ENCODE data around the gene RAMACL. TPM values are rescaled to one million over a fixed set of nuclear protein-coding genes. Genes with fewer than 3 reads are reported as not detected.
A peak's percentile ranks its signal among the peaks of the same experiment; 100 is the strongest.

The RAMACL gene
- total and polyA plus RNA-seq, 2 experiments from 2014 or later = 1.1 TPM

GRCh38 chr6:166597711-166598440, 11.4 kb upstream of the RAMACL start:
- no peak overlapping the region for H3K4me3 ChIP-seq
- TF ChIP-seq EZH2 (IDR thresholded peaks at IDR 0.05; ENCODE audit: borderline replicate concordance) (no peak), EZH2phosphoT487 (IDR thresholded peaks at IDR 0.05; ENCODE audit: low read depth, severe bottlenecking, unreplicated experiment) (no peak), CTCF (IDR thresholded peaks at IDR 0.05; ENCODE audit: poor library complexity) (no peak)
- no peaks in the 10 kb centered on the region for H3K9me3 ChIP-seq (ENCODE audit: low read depth)
- WGBS (ENCODE audit: low lambda C conversion rate, missing lambda C conversion rate) = 87% methylated on average over 10 of the region's 10 CpGs
- H3K36me3 ChIP-seq (replicated peaks; ENCODE audit: insufficient read depth, low read depth) = no peaks in the 10 kb centered on the region
- no peaks in the 10 kb centered on the region for H4K20me1 ChIP-seq (ENCODE audit: insufficient read depth, poor library complexity, severe bottlenecking)
- no peak overlapping the region for H3K4me2 ChIP-seq
- DNase-seq (ENCODE audit: low spot score) = no peak
- no peaks in the 10 kb centered on the region for H3K27me3 ChIP-seq
- no peak overlapping the region for H2AFZ ChIP-seq
- no peaks in the 10 kb centered on the region for H3K9me2 ChIP-seq (replicated peaks; ENCODE audit: insufficient read depth)
- peaks cover 57% of the 10 kb centered on the region for H3K79me2 ChIP-seq
- peak overlapping the region; percentile 66 for H3K27ac ChIP-seq
- no peaks in the 10 kb centered on the region for H3K4me1 ChIP-seq (ENCODE audit: insufficient read depth)

DNA sequence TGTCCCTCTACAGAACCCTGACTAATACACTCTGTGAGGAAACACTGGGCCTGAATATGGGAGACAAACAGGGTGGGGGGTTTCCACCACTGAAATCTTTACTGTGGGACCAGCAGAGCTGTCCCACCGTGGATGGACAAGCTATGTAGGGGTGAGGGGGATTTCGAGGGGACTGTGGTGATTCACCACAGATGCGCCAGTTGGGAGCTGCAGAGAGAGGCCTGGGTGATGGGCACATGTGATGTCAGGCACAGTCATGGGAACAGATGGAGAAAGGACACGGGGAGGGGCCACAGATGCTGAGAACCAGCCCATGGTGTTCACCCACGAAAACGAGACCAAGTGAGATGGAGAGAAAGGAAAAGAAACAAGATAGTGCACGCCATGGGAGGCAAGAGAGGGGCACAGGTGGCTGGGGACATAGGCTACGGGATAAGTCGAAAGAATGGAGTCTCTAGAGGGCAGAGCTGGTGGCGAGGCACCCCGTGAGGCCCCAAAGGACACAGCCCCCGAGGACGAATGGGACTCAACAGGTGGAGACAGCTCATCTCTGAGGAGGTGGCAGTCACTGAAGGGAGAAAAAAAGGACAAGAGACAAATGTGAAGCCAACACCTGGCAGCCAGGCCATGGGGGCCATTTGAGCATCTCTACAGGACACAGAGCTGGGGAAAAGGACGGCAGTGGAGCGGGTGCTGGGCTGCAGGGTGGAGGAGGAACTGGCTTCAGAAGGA, 10.5 kb upstream of the RAMACL start:
- DNase-seq (ENCODE audit: low spot score) = no peak
- H3K4me3 ChIP-seq = no peak overlapping the region
- H3K4me1 ChIP-seq (ENCODE audit: insufficient read depth) = no peaks in the 10 kb centered on the region
- H3K27ac ChIP-seq = no peak overlapping the region
- peaks cover 62% of the 10 kb centered on the region for H3K79me2 ChIP-seq
- H3K27me3 ChIP-seq = no peaks in the 10 kb centered on the region
- H3K36me3 ChIP-seq (replicated peaks; ENCODE audit: insufficient read depth, low read depth) = no peaks in the 10 kb centered on the region
- TF ChIP-seq CTCF (IDR thresholded peaks at IDR 0.05; ENCODE audit: poor library complexity) (no peak), EZH2phosphoT487 (IDR thresholded peaks at IDR 0.05; ENCODE audit: low read depth, severe bottlenecking, unreplicated experiment) (no peak), EZH2 (IDR thresholded peaks at IDR 0.05; ENCODE audit: borderline replicate concordance) (no peak)
- H3K9me3 ChIP-seq (ENCODE audit: low read depth) = no peaks in the 10 kb centered on the region
- no peaks in the 10 kb centered on the region for H3K9me2 ChIP-seq (replicated peaks; ENCODE audit: insufficient read depth)
- no peak overlapping the region for H3K4me2 ChIP-seq
- WGBS (ENCODE audit: low lambda C conversion rate, missing lambda C conversion rate) = 96% methylated on average over 15 of the region's 15 CpGs
- H2AFZ ChIP-seq = no peak overlapping the region
- no peaks in the 10 kb centered on the region for H4K20me1 ChIP-seq (ENCODE audit: insufficient read depth, poor library complexity, severe bottlenecking)

DNA sequence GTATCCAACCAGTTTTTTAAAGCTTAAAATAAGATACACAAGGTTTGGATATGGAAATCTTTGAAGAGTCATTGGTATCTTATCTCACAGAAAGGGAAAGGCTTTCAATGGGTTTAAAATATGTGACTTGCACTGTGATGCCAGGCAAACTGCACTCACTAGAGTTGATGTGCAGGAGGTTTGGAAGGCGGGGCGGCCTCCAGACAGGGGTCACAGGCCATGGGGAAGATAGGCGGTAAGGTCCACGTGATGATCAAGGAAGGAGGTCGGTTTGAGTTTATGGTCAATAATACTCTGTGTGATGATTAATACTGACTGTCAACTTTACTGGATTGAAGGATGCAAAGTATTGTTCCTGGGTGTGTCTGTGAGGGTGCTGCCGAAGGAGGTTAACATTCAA, 9.5 kb upstream of the RAMACL start:
- peak overlapping the region; percentile 70 for H3K27ac ChIP-seq
- no peaks in the 10 kb centered on the region for H4K20me1 ChIP-seq (ENCODE audit: insufficient read depth, poor library complexity, severe bottlenecking)
- TF ChIP-seq CTCF (IDR thresholded peaks at IDR 0.05; ENCODE audit: poor library complexity) (no peak), EZH2 (IDR thresholded peaks at IDR 0.05; ENCODE audit: borderline replicate concordance) (no peak), EZH2phosphoT487 (IDR thresholded peaks at IDR 0.05; ENCODE audit: low read depth, severe bottlenecking, unreplicated experiment) (no peak)
- no peak overlapping the region for H3K4me3 ChIP-seq
- no peaks in the 10 kb centered on the region for H3K4me1 ChIP-seq (ENCODE audit: insufficient read depth)
- no peak overlapping the region for H3K4me2 ChIP-seq
- H3K79me2 ChIP-seq = peaks cover 66% of the 10 kb centered on the region
- no peak overlapping the region for H2AFZ ChIP-seq
- 88% methylated on average over 6 of the region's 6 CpGs for WGBS (ENCODE audit: low lambda C conversion rate, missing lambda C conversion rate)
- no peaks in the 10 kb centered on the region for H3K27me3 ChIP-seq
- H3K9me3 ChIP-seq (ENCODE audit: low read depth) = no peaks in the 10 kb centered on the region
- no peaks in the 10 kb centered on the region for H3K9me2 ChIP-seq (replicated peaks; ENCODE audit: insufficient read depth)
- no peaks in the 10 kb centered on the region for H3K36me3 ChIP-seq (replicated peaks; ENCODE audit: insufficient read depth, low read depth)
- no peak for DNase-seq (ENCODE audit: low spot score)
